ENCODE results near the gene LEP. TPM values are rescaled to one million over a fixed set of nuclear protein-coding genes. Genes with fewer than 3 reads are reported as not detected.

LEP gene
- total and polyA plus RNA-seq, 2 of the 8 experiments (the other 6 are each of a cell fraction or from before 2014, with no cell fraction given): not detected

- H3K27me3 ChIP-seq (replicated peaks in 1 of 4; ENCODE audit: control insufficient read depth in 3 of 4, extremely low read depth in 1 of 4, insufficient read depth in 3 of 4, low read length in 3 of 4): peaks cover 0 to 3% (median 1%) of the 10 kb centered on the region in 4 experiments; a peak in 2 of 7 replicates
- H3K79me2 ChIP-seq (ENCODE audit: control insufficient read depth in 1 of 2, insufficient read depth in 2 of 2, low read length in 2 of 2): no peaks in the 10 kb centered on the region
- H2BK12ac ChIP-seq (ENCODE audit: low read depth, low read length): peak overlapping the region; percentile 84
- no peak overlapping the region for H3K14ac ChIP-seq (ENCODE audit: insufficient read length)
- H3K9me3 ChIP-seq (ENCODE audit: insufficient read depth in 2 of 2, low read depth in 1 of 2, low read length in 1 of 2): no peaks in the 10 kb centered on the region
- H4K5ac ChIP-seq (ENCODE audit: insufficient read length, low read depth, low read length): peak overlapping the region; percentile 46
- peak overlapping the region; percentile 57 to 61 for H3K4me2 ChIP-seq (ENCODE audit: insufficient read depth in 1 of 2, low read depth in 2 of 2, low read length in 2 of 2)
- peak overlapping the region; percentile 91 for H4K91ac ChIP-seq (replicated peaks; ENCODE audit: insufficient read length, low read length)
- peak overlapping the region; percentile 21; the same call in 1 of the 2 replicates for H3K27ac ChIP-seq (ENCODE audit: low read depth, low read length)
- no peak overlapping the region for H3K23ac ChIP-seq (ENCODE audit: insufficient read length)
- peak overlapping the region; percentile 45 for H3K4ac ChIP-seq (replicated peaks; ENCODE audit: insufficient read length, low read depth, low read length)
- ChIA-PET CTCF (ENCODE audit: partially characterized antibody) (interaction anchor here (1.0 to 1.6 kb wide), 8 partner anchors 10 to 160 kb away, joined by 3 to 8 read pairs (median 4); no protein-coding TSS in a partner anchor), POLR2A (ENCODE audit: partially characterized antibody) (interaction anchor here (0.6 to 2.6 kb wide), 9 partner anchors 9 to 189 kb away, joined by 3 to 23 read pairs (median 5); partner anchors contain the start of genes HILPDA and RBM28)
- H3K56ac ChIP-seq (replicated peaks; ENCODE audit: insufficient read length, low read depth, low read length): peak overlapping the region; percentile 18
- H3K23me2 ChIP-seq (ENCODE audit: low read depth, low read length): no peaks in the 10 kb centered on the region; the same call in 1 of the 2 replicates
- no peaks in the 10 kb centered on the region for H3K36me3 ChIP-seq (ENCODE audit: control insufficient read depth in 2 of 4, insufficient read depth in 4 of 4, low read length in 3 of 4)
- peak overlapping the region; percentile 56 for H2AFZ ChIP-seq (ENCODE audit: low read length)
- H2BK20ac ChIP-seq (ENCODE audit: low read length): peak overlapping the region; percentile 99
- H2AK5ac ChIP-seq (ENCODE audit: low read depth, low read length): no peak overlapping the region
- WGBS, 2 experiments (ENCODE audit: extremely low coverage in 1 of 2, insufficient coverage in 1 of 2, insufficient read length in 1 of 2, insufficient replicate concordance in 2 of 2, low coverage in 1 of 2, low lambda C conversion rate in 2 of 2, missing lambda C conversion rate in 1 of 2): 30% methylated on average over 16 of the region's 16 CpGs; no CpG with 5 or more reads in 1 of the 2 experiments
- H2BK120ac ChIP-seq (replicated peaks; ENCODE audit: low read depth, low read length): peak overlapping the region; percentile 65
- H3K18ac ChIP-seq (ENCODE audit: extremely low read depth, low read length): peak overlapping the region; percentile 95
- no peaks in the 10 kb centered on the region for H4K20me1 ChIP-seq (replicated peaks in 1 of 2; ENCODE audit: control insufficient read depth in 1 of 2, insufficient read depth in 2 of 2, low read length in 2 of 2)
- FAIRE-seq (no peak), DNase-seq (ENCODE audit: low read depth in 1 of 2, low spot score in 2 of 2) (peak in 1 of 2 experiments; percentile 72)
- peaks cover 4 to 32% (median 21%) of the 10 kb centered on the region in 4 experiments for H3K4me1 ChIP-seq (replicated peaks in 1 of 4; ENCODE audit: control insufficient read depth in 3 of 4, insufficient read depth in 4 of 4, low read length in 3 of 4)
- peak overlapping the region in 2 of 4 experiments; percentile 11 to 38; a peak in 3 of 8 replicates for H3K4me3 ChIP-seq (ENCODE audit: extremely low read depth in 1 of 4, insufficient read depth in 2 of 4, low read depth in 3 of 4, low read length in 4 of 4)
- no peaks in the 10 kb centered on the region; the same call in 1 of the 2 replicates for H3K79me1 ChIP-seq (ENCODE audit: low read depth, low read length)
- H4K8ac ChIP-seq (ENCODE audit: extremely low read depth, insufficient read depth, low read length): peak overlapping the region; percentile 83; the same call in 1 of the 2 replicates
- peak overlapping the region in 3 of 4 experiments; percentile 45 to 56 (median 48); a peak in 4 of 7 replicates for H3K9ac ChIP-seq (replicated peaks in 1 of 4; ENCODE audit: extremely low read depth in 1 of 4, low read depth in 3 of 4, low read length in 3 of 4)
- H2BK15ac ChIP-seq (ENCODE audit: low read length): peak overlapping the region; percentile 76; the same call in 1 of the 2 replicates
- H2BK5ac ChIP-seq (ENCODE audit: low read depth, low read length): peak overlapping the region; percentile 63
- TF ChIP-seq CBX5 (IDR thresholded peaks at IDR 0.05; ENCODE audit: low read depth, low read length) (no peak), EZH2 (IDR thresholded peaks at IDR 0.05; ENCODE audit: low read depth, low read length, severe bottlenecking) (no peak), TCF12 (IDR thresholded peaks at IDR 0.05; ENCODE audit: low read depth, low read length) (0 out of 2 replicates have a peak, but pooled peaks have one; percentile 18), CEBPB (IDR thresholded peaks at IDR 0.05; ENCODE audit: low read depth, low read length) (peak; percentile 96), SUZ12 (IDR thresholded peaks at IDR 0.05; ENCODE audit: low read length) (no peak), GTF2F1 (IDR thresholded peaks at IDR 0.05; ENCODE audit: borderline replicate concordance, low read depth, low read length) (no peak), CREB1 (IDR thresholded peaks at IDR 0.05) (no peak), KDM1A (IDR thresholded peaks at IDR 0.05; ENCODE audit: borderline replicate concordance, low read length) (peak; percentile 8; the same call in 1 of the 2 replicates), KDM5A (IDR thresholded peaks at IDR 0.05; ENCODE audit: low read length) (no peak), POLR2A (IDR thresholded peaks at IDR 0.05; ENCODE audit: control extremely low read depth in 1 of 2, low read depth in 2 of 2, low read length in 2 of 2) (peak in 1 of 2 experiments; percentile 55; a peak in 1 of 3 replicates), KDM4A (IDR thresholded peaks at IDR 0.05; ENCODE audit: low read depth, low read length, severe bottlenecking) (no peak), SIRT6 (IDR thresholded peaks at IDR 0.05; ENCODE audit: low read length) (no peak)
Measured at GRCh38 chr7:128266883-128267594, 26.0 kb downstream of the LEP start.
